ENCODE results near the gene FOXD4L3.
A peak's percentile ranks its signal among the peaks of the same experiment; 100 is the strongest.
"Not testable (repeated sequence)": the region's sequence is repeated elsewhere in the genome, so short reads cannot be mapped to it uniquely, and the experiment has no call there.

Gene FOXD4L3

GRCh38 chr9:68302567-68302966, at the start of gene FOXD4L3:
Gene FOXD4L3, plus strand, starts transcription at chr9:68302867. Its CDS starts 85 bp downstream, at chr9:68302952.
- DNase-seq (ENCODE audit: low read depth), result not testable (repeated sequence)

DNA sequence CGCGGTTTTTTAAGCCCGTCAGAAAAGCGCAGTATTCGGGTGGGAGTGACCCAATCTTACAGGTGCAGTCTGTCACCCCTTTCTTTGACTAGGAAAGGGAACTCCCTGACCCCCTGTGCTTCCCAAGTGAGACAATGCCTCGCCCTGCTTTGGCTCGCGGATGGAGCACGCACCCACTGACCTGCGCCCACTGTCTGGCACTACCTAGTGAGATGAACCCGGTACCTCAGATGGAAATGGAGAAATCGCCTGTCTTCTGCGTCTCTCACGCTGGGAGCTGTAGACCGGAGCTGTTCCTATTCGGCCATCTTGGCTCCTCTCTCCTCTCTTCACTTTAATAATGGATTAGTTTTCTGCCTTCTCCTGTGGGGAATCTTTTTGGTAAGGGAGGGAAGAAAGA, 21.6 kb upstream of the FOXD4L3 start:
- not testable (repeated sequence) for DNase-seq (ENCODE audit: low read depth); H3K4me3 ChIP-seq (ENCODE audit: low read length)

More at GRCh38 chr9:68302567-68302966, at the start of gene FOXD4L3:
- H3K4me3 ChIP-seq (ENCODE audit: low read length), result not testable (repeated sequence)

DNA sequence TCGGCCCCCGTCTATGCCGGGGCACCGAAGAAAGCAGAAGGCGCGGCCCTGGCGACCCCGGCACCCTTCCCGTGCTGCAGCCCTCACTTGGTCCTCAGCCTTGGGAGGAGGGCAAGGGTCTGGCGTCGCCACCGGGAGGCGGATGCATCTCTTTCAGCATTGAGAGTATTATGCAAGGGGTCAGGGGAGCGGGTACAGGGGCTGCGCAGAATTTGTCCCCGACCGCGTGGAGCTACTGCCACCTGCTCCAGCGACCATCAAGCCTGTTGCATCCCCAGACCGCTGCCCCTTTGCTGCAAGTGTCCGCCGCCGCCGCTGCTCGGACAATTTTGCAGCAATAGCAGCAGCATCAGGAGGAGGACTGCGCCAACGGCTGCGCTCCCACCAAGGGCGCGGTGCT, 1.1 kb downstream of the FOXD4L3 start:
- not testable (repeated sequence) for H3K4me3 ChIP-seq (ENCODE audit: low read length)

DNA sequence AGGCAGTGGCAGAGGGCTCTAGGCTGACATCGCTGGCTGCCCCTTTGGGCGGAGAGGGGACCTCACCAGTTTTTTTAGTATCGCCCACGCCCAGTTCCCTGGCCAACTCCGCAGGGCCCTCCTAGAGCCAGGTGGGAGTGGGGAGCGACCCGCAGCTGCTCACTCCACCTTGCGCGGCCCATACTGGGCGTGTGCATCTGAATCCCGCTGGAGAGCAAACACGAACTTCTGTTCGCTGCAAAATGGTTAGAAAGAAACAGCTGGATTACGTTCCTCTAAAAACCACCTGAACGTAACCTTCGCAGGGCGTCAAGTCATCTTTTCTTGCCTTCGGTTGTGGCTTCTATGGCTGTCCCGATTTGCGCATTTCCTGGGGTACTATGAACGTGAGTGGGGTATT, 1.5 kb downstream of the FOXD4L3 start:
- not testable (repeated sequence) for DNase-seq (ENCODE audit: low read depth); H3K4me3 ChIP-seq (ENCODE audit: low read length)

More for the DNA sequence above, 1.1 kb downstream of the FOXD4L3 start:
- not testable (repeated sequence) for DNase-seq (ENCODE audit: low read depth)

- not testable (repeated sequence) for H3K4me3 ChIP-seq (ENCODE audit: low read length); DNase-seq (ENCODE audit: low read depth)
Observed at GRCh38 chr9:68304777-68305176, 2.1 kb downstream of the FOXD4L3 start.

DNA sequence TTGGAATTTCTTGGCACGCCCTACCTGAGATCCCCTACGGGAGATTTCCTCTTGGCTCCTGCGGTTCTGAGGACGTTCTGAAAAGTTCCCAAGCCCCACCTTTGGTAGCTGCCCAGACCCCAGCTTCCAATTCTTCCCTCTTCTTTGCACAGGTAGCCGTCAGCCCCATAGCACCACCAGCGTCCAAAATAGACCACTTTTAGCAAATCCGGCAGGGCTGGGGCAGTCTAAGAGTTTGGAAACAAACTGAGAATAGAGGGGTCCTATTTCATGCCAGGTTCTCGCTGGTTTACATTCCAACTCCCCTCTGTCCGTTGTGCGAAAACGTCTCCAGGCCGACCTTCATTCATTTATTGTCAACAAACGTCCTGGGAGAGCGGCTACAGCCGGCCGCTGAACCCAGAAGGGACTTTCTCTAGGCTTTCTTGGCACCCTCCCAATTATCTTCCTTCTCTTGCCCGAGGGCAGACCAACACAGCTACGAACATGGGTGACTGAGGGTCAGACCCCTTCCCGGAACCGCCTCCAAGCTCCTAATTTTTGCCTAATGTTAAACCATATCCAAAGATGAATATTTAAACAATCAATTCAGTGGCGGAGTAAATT, 3.1 kb downstream of the FOXD4L3 start:
- DNase-seq (ENCODE audit: low read depth); H3K4me3 ChIP-seq (ENCODE audit: low read length): not testable (repeated sequence)

DNA sequence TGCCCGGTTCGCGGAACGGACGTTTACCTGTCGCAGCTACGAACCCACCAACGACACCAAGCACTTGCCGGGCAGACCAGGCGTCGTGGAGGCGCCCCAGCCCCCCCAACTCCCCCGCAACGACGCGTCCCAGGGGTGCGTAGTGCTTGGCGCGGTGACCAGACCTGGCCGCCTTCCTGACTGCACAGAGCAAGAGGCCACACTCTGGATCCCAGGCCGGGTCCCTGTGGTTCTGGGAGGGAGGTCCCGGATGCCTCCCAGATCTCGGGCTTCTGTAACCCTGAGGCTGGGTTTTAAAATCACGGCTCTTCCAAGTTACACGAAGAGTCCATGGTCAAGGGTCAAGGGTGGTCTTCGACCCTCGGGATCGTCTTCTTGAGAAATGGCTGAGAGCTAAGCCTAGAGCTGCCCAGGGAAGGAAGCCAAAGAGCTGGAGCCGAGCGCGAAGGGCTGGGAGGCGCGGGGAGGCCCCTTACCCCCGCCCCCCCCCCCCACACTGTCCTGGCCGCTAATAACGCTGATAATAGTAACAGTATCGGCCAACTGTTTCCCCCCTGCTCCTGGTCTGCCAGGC, 3.8 kb downstream of the FOXD4L3 start:
- not testable (repeated sequence) for DNase-seq (ENCODE audit: low read depth)

GRCh38 chr9:68307127-68307526, 4.5 kb downstream of the FOXD4L3 start:
- DNase-seq (ENCODE audit: low read depth); H3K4me3 ChIP-seq (ENCODE audit: low read length): not testable (repeated sequence)

More for the DNA sequence above, 3.8 kb downstream of the FOXD4L3 start:
- H3K4me3 ChIP-seq (ENCODE audit: low read length), result not testable (repeated sequence)

GRCh38 chr9:68307654-68308053, 5.0 kb downstream of the FOXD4L3 start:
- not testable (repeated sequence) for DNase-seq (ENCODE audit: low read depth)

GRCh38 chr9:68311208-68311607, 8.5 kb downstream of the FOXD4L3 start:
- H3K4me3 ChIP-seq (ENCODE audit: low read length); DNase-seq (ENCODE audit: low read depth): not testable (repeated sequence)

More at GRCh38 chr9:68307654-68308053, 5.0 kb downstream of the FOXD4L3 start:
- not testable (repeated sequence) for H3K4me3 ChIP-seq (ENCODE audit: low read length)

GRCh38 chr9:68318209-68318608, 15.5 kb downstream of the FOXD4L3 start:
- DNase-seq (ENCODE audit: low read depth); H3K4me3 ChIP-seq (ENCODE audit: low read length): not testable (repeated sequence)

- H3K4me3 ChIP-seq (ENCODE audit: low read length); DNase-seq (ENCODE audit: low read depth): not testable (repeated sequence)
Observed at GRCh38 chr9:68323749-68324148, 21.1 kb downstream of the FOXD4L3 start.

DNA sequence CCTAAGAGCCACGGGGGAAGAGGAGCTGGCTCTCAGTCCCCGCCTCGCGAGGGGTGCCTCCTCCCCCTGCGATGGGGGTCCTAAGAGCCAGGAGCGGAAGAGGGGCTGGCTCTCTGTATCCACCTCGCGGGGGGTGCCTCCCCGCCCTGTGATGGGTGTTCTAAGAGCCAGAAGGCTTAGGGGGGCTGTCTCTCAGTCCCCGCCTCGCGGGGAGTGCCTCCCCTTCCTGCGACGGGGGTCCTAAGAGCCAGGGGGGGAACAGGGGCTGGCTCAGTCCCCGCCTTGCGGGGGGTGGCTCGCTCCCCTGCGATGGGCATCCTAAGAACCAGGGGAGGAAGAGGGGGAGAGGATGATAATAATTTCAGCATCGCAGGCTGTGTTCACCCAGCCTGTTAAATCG, 21.9 kb downstream of the FOXD4L3 start:
- H3K4me3 ChIP-seq (ENCODE audit: low read length); DNase-seq (ENCODE audit: low read depth): not testable (repeated sequence)

- not testable (repeated sequence) for H3K4me3 ChIP-seq (ENCODE audit: low read length); DNase-seq (ENCODE audit: low read depth)
Observed at GRCh38 chr9:68329106-68329505, 26.4 kb downstream of the FOXD4L3 start.

GRCh38 chr9:68330531-68331173, 28.0 kb downstream of the FOXD4L3 start:
- DNase-seq (ENCODE audit: low read depth), result peak; percentile 11
- not testable (repeated sequence) for H3K4me3 ChIP-seq (ENCODE audit: low read length)

DNA sequence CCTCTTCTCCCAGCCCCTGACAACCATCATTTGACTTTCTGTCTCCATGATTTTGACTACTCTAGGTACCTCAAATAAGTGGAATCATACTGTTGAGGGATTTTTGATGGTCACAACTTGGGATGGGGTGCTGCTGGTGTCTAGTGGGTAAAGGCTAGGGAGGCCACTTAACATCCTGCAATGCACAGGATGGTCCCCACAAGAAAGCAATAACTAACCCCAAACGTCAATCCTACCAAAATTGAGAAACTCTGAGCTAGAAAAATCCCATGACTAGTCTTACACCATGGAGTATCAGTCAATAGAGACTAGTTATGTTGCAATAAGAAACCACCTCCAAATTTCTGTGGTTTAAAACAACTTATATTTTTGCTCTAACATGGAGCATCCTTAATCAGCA, 29.5 kb downstream of the FOXD4L3 start:
- DNase-seq (ENCODE audit: low read depth); H3K4me3 ChIP-seq (ENCODE audit: low read length): not testable (repeated sequence)

DNA sequence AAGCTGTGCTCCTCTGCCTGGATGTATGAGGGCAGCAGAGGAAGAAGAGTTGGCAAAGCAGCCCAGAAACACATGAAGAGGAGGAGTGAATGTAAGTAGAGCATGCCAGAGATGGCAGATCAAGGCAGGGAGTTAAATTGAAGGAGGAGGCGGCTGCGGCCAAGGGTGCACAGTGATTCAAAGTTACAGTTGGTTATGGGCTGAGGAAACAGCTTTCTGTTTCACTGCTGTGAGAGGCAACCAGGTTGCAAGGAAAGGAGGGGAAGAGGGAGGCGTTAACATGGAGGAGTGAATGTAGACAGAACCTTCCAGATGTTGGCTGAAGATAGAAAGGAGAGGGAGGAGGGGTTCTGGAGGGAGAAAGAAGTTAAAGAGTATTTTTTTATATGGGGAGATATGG, 33.3 kb downstream of the FOXD4L3 start:
- H3K4me3 ChIP-seq (ENCODE audit: low read length); DNase-seq (ENCODE audit: low read depth): not testable (repeated sequence)

- not testable (repeated sequence) for DNase-seq (ENCODE audit: low read depth); H3K4me3 ChIP-seq (ENCODE audit: low read length)
Observed at GRCh38 chr9:68336639-68337339, 34.1 kb downstream of the FOXD4L3 start.

DNA sequence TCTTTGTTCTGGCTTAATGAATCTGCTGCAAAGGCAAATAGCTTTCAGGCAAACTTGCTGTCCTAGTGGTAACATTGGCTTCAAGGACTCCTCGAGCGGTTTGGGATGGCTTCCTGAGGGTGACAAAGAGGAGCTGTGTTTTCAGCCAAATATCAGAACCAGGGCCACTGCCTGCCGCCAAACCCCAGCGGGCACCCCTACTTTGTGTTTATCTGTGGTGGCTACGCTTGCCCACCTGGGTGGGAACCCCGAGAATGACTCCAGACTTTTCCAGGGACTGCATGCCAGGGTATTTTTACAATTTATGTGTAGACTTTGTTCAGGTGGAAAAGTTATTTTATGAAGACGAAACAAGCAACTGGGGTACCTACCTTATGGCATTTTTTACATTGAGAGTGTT, 35.3 kb downstream of the FOXD4L3 start:
- DNase-seq (ENCODE audit: low read depth); H3K4me3 ChIP-seq (ENCODE audit: low read length): not testable (repeated sequence)

Measured in AG10803 (cell line).